ENCODE results near the gene ZRANB3.

GRCh38 chr2:135456431-135456830, 74.6 kb downstream of the ZRANB3 start:
- TF ChIP-seq ZNF157 (tag by site-specific recombination; IDR thresholded peaks at IDR 0.05), result no peak
- no peak for TF ChIP-seq CTCF (tag by site-specific recombination; IDR thresholded peaks at IDR 0.05)
